ENCODE data around the gene RAP1GAP2.

The RAP1GAP2 gene

GRCh38 chr17:2925011-2925410, 128.8 kb downstream of the RAP1GAP2 start:
- no peak overlapping the region for H3K4me2 ChIP-seq (ENCODE audit: low read length)
- H3K79me2 ChIP-seq (ENCODE audit: insufficient read depth, low read length): no peaks in the 10 kb centered on the region
- H3K9ac ChIP-seq (ENCODE audit: low read length): no peak overlapping the region
- H3K9me3 ChIP-seq (ENCODE audit: low read length): no peaks in the 10 kb centered on the region
- no peaks in the 10 kb centered on the region for H4K20me1 ChIP-seq (ENCODE audit: insufficient read depth, low read length)
- no peak overlapping the region for H3K4me3 ChIP-seq (ENCODE audit: low read depth, low read length, poor library complexity, severe bottlenecking)
- H3K4me1 ChIP-seq (ENCODE audit: insufficient read depth, low read length, severe bottlenecking): no peaks in the 10 kb centered on the region
- TF ChIP-seq EZH2 (IDR thresholded peaks at IDR 0.05; ENCODE audit: borderline replicate concordance, low read length) (no peak), CTCF (IDR thresholded peaks at IDR 0.05; ENCODE audit: low read length) (no peak)
- H2AFZ ChIP-seq (ENCODE audit: low read length): no peak overlapping the region
- no peaks in the 10 kb centered on the region for H3K9me2 ChIP-seq (ENCODE audit: low read depth, low read length)
- peaks cover 5% of the 10 kb centered on the region; the same call in 1 of the 2 replicates for H3K27me3 ChIP-seq (ENCODE audit: insufficient read depth, low read length)
- no peaks in the 10 kb centered on the region for H3K36me3 ChIP-seq (ENCODE audit: insufficient read depth, low read length)
- H3K27ac ChIP-seq (ENCODE audit: low read depth, low read length, poor library complexity, severe bottlenecking): no peak overlapping the region
- H3F3A ChIP-seq (ENCODE audit: insufficient read depth, low read length): no peaks in the 10 kb centered on the region

GRCh38 chr17:2926019-2926650, 129.9 kb downstream of the RAP1GAP2 start:
- no peak overlapping the region for H3K4me3 ChIP-seq (ENCODE audit: low read depth, low read length, poor library complexity, severe bottlenecking)
- H3K79me2 ChIP-seq (ENCODE audit: insufficient read depth, low read length): no peaks in the 10 kb centered on the region
- peaks cover 3% of the 10 kb centered on the region for H3K4me1 ChIP-seq (ENCODE audit: insufficient read depth, low read length, severe bottlenecking)
- no peaks in the 10 kb centered on the region for H3K9me3 ChIP-seq (ENCODE audit: low read length)
- no peaks in the 10 kb centered on the region for H3F3A ChIP-seq (ENCODE audit: insufficient read depth, low read length)
- no peak overlapping the region for H3K27ac ChIP-seq (ENCODE audit: low read depth, low read length, poor library complexity, severe bottlenecking)
- H3K4me2 ChIP-seq (ENCODE audit: low read length): no peak overlapping the region
- no peaks in the 10 kb centered on the region for H3K9me2 ChIP-seq (ENCODE audit: low read depth, low read length)
- TF ChIP-seq CTCF (IDR thresholded peaks at IDR 0.05; ENCODE audit: low read length): no peak
- TF ChIP-seq EZH2 (IDR thresholded peaks at IDR 0.05; ENCODE audit: borderline replicate concordance, low read length): no peak
- H2AFZ ChIP-seq (ENCODE audit: low read length): no peak overlapping the region
- H3K9ac ChIP-seq (ENCODE audit: low read length): no peak overlapping the region
- no peaks in the 10 kb centered on the region for H3K36me3 ChIP-seq (ENCODE audit: insufficient read depth, low read length)
- H3K27me3 ChIP-seq (ENCODE audit: insufficient read depth, low read length): peaks cover 8% of the 10 kb centered on the region; the same call in 1 of the 2 replicates
- H4K20me1 ChIP-seq (ENCODE audit: insufficient read depth, low read length): no peaks in the 10 kb centered on the region

GRCh38 chr17:2928294-2928890, 132.2 kb downstream of the RAP1GAP2 start:
- H3K27me3 ChIP-seq (ENCODE audit: insufficient read depth, low read length): peaks cover 8% of the 10 kb centered on the region; the same call in 1 of the 2 replicates
- H3K79me2 ChIP-seq (ENCODE audit: insufficient read depth, low read length): no peaks in the 10 kb centered on the region
- no peak overlapping the region for H3K4me3 ChIP-seq (ENCODE audit: low read depth, low read length, poor library complexity, severe bottlenecking)
- H4K20me1 ChIP-seq (ENCODE audit: insufficient read depth, low read length): no peaks in the 10 kb centered on the region
- no peaks in the 10 kb centered on the region for H3K9me2 ChIP-seq (ENCODE audit: low read depth, low read length)
- no peaks in the 10 kb centered on the region for H3K9me3 ChIP-seq (ENCODE audit: low read length)
- no peaks in the 10 kb centered on the region for H3K36me3 ChIP-seq (ENCODE audit: insufficient read depth, low read length)
- peaks cover 9% of the 10 kb centered on the region for H3K4me1 ChIP-seq (ENCODE audit: insufficient read depth, low read length, severe bottlenecking)
- H3K27ac ChIP-seq (ENCODE audit: low read depth, low read length, poor library complexity, severe bottlenecking): no peak overlapping the region
- TF ChIP-seq EZH2 (IDR thresholded peaks at IDR 0.05; ENCODE audit: borderline replicate concordance, low read length) (no peak), CTCF (IDR thresholded peaks at IDR 0.05; ENCODE audit: low read length) (no peak)
- no peak overlapping the region for H2AFZ ChIP-seq (ENCODE audit: low read length)
- H3F3A ChIP-seq (ENCODE audit: insufficient read depth, low read length): no peaks in the 10 kb centered on the region
- H3K9ac ChIP-seq (ENCODE audit: low read length): no peak overlapping the region
- H3K4me2 ChIP-seq (ENCODE audit: low read length): no peak overlapping the region

Data from OCI-LY1 (cell line).